NOMO-1 treated with DMSO at 0.1 percent for 48 hours (cell line): ENCODE measurements around the gene C1orf105.
A peak's percentile ranks its signal among the peaks of the same experiment; 100 is the strongest.
"Not testable (repeated sequence)": the region's sequence is repeated elsewhere in the genome, so short reads cannot be mapped to it uniquely, and the experiment has no call there.

Experiments used
- DNase-seq: peaks from one replicate; lab custom pipeline; 2025; ENCODE audit not compliant: unreplicated experiment; lab: John Stamatoyannopoulos, UW

The C1orf105 gene, protein sequence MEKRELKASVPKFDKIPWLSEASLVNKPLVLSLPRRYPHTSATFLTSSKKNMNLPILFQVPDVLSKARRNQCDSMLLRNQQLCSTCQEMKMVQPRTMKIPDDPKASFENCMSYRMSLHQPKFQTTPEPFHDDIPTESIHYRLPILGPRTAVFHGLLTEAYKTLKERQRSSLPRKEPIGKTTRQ

DNA sequence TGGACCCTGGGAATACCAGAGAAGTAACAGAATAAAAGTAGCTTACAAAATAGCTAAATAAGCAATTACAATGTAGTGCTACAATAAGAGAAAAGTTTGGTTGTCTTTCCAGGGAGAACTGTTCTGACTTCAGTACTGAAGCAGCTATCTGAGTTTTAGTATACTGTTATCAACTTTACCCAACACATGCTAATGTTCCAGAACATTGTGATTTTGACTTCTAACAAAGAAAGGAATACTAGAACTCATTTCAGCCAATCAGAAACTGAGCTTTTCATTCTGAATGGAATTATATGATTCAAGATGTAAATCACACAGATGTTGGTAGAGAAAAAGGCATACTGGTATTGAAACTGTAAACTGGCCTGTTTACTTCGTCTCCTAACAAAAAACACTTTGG, at the start of gene C1orf105:
C1orf105 (plus strand) TSS at position 301 of the 400 bp plus-strand sequence. CDS start 201 bp downstream, outside the sequence.
- DNase-seq, result no peak

GRCh38 chr1:172371646-172372045, 48.8 kb upstream of the C1orf105 start:
- not testable (repeated sequence) for DNase-seq

DNA sequence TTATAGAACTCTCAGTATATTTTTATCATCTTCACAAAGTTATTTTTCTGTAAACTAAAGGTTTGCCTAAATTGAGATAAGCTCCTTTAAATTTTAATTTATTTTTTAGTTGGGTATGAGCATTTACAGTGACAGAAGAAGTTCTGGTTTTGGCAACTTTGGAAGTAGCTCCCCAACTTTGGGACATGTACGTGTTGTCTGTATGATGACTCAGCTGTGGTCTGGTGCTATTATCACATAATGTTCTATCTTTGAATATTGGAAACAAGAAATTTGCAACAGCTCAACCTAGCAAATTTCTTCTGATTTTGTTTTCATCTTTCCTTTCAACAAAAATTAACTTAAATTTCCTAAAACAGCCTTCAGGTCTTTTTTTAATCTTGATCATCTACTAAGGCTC, 46.6 kb upstream of the C1orf105 start:
- peak; percentile 11 for DNase-seq

GRCh38 chr1:172375211-172375631, 45.3 kb upstream of the C1orf105 start:
- no peak for DNase-seq

DNA sequence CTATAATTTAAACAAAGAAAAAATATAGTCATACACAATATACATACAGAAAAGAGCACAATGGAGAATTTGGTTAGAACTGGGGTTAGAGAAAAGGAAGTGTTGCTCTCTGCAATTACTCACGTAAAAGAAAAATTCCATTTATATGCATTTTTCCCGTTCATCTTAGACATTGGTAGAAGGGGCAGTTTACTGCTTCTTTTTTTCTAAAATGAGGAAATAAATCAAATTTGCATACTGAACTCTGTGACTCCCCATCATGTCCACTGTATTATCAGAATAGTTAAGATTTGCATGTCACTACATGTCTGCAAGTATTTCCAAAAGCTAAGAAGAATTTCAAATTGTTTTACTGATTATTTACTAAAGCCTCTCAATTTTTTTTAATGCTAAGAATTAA, 44.1 kb upstream of the C1orf105 start:
- DNase-seq, result peak; percentile 24

DNA sequence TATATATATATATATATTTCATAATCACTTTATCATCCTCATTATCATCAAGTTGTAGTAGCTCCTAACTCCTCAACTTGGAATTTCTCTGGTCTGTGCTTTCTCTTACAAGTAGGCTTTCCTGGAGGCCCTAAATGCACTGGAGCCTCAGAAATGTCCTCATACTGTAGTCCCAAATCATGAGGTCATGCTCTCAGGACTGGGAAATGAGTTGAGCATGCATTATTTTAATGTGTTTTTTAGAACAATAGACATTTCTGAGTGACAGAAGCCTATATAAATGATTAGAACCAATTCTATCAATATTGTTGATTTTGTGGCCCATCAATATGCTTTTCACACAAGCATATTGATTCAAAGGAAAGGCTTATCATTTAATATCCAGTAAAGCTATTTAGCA, 42.9 kb upstream of the C1orf105 start:
- no peak for DNase-seq

DNA sequence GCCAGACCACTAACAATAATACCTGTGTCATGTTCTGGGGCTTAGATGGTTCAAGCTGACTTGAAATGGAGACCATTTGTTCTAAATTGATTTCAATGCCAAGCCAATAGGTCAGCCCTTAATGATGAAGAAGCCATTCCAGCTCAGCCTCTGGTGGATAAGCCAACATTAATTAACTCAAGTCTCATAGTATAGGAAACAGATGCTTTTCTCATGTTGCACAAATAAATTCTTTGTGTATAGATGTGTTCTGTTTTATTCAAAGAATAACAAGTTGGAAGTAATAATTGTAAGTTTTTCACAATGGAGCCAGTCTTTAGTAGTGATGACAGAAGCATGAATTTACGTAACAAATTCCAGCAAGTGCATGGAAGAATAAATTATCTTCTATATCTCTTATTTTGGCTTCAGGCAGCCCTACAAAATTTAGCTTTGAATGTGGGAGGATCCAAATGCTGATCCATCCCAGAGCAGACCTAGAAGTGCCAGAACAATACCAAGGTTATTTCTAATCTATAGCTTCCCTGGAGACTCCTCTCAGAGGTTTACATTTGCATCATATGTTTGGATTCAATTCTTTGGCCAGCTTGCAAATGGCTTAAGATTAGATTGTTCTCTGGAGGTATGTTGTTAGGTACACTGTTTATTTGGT, 42.2 kb upstream of the C1orf105 start:
- no peak for DNase-seq

GRCh38 chr1:172380441-172381244, 39.8 kb upstream of the C1orf105 start:
- DNase-seq, result no peak

DNA sequence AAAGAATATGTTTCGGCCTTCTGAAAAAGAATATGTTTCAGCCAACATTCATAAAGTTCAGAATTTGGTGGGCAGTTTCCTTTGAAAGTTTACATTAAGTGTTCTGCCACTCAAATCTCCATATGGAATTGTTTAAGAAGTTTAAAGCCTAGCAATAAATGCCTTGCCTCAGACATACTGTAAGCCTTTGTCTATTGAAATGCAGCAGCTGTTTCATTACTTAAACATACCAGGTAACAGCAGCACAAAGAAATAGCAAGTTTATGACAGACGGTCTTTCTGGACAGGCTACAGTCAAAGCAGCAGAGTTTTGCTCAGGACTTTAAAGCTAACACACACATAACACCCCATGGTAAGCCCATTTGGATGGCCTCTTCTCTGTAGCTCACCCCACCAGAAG, 38.5 kb upstream of the C1orf105 start:
- no peak for DNase-seq

DNA sequence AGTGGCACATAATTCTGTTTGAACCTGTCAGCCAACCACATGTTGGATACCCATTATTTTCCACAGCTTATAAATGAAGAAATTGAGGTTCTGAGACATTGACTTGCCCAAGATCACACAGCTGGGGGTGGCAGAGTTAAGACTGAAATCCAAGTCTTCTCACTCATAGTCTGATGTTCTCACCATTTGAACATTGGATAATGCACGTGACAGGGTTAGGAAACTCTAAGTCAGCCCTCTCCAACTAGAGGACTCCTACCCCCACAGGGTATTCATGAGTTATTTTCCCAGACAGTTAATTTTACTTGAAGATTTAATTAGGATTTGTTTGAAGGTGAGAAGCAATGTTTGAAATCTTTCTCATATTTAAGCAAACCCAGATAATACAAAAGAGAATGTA, 38.1 kb upstream of the C1orf105 start:
- no peak for DNase-seq

DNA sequence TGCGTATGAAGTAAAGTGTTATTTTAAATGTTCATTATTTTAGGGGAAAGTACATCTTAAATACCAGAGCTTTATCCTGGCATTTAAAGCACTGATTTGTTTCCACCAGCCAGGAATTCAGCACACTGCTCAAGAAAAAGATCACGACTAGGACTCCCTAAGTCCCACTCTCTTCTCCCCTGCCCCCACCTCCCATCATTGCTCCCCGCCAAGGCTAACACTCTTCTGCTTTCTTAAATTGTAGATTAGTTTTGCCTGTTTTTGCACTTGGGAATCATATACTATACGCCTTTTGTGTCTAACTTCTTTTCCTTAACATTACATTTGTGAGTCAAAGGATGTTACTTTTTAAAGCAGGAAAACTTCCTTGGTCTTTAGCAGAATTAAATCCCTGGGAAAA, 37.5 kb upstream of the C1orf105 start:
- no peak for DNase-seq

DNA sequence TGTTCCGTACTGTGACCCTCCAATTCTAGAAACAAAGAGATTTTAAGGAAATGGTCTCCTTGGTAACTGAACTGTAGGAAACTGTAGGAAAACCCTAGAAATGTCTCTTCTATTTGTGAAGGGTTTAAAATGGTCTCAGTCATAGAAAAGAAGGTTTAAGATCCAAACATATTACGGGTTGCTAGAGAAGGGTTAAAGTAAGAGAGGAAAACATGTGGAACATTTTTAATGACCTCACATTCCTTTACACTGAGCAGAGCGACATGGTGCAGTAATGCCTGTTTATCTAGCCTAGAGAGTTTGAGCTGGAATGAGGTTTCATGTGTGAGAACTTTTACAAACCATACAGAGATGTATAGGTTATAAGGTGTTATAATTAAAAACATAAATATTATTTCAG, 36.9 kb upstream of the C1orf105 start:
- DNase-seq, result no peak

DNA sequence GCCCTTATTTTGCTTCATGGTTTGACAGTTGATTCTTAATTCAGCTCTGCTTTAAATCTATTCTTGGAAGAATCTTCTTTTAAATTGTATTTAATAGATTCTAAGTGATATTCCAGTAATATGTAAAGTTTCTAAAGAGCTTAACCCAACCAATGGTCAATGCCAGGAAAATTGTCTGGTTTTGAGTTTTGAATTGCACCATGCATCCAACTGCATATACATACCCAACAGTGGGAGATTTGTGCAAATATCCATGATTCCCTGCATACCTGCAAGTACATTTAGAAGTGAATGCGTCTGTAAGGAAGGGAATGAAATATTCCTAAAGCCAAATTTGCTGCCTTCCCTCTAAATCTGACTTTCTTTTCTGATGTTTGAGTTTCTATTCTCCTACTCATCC, 35.8 kb upstream of the C1orf105 start:
- no peak for DNase-seq

DNA sequence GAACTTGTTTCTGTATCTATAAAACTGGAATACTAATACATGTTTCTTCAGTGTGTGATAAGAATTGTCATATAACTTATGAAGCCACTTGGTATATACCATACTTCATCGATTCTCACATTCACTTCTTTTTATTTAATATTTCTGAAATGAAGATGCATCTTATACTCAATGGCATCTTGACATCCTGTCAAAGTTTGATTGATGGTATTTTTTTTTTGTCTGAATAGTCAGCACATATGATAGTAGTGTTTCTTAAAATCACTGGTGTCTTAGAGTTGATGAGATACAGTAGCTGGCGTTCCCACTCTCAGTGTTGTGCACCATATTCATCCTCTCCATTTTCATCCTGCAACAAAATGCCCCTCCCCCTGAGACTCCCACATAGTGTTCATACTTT, 34.4 kb upstream of the C1orf105 start:
- DNase-seq, result no peak

- DNase-seq, result no peak
Measured at GRCh38 chr1:172388490-172388889, 32.0 kb upstream of the C1orf105 start.

DNA sequence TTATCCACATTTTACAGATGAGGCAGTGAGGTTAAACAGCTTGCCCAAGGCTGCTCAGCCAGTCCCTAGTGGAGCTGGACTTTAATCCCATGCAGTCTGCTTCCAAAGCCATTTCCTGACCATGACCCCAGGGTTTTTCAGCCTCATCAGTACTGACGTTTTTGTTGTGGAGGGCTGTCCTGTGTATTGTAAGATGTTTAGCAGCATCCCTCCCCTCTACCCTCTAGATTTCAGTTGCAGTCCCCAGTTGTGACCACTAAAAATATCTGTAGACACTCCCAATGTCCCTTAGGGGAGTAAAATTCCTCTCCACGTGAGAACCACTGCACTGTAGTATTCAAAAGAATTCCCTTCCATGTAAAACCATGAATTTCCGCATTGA, 30.2 kb upstream of the C1orf105 start:
- DNase-seq, result no peak

GRCh38 chr1:172390683-172391551, 29.6 kb upstream of the C1orf105 start:
- no peak for DNase-seq

- DNase-seq, result no peak
Measured at GRCh38 chr1:172391976-172392375, 28.5 kb upstream of the C1orf105 start.

GRCh38 chr1:172393354-172393753, 27.1 kb upstream of the C1orf105 start:
- DNase-seq, result no peak

DNA sequence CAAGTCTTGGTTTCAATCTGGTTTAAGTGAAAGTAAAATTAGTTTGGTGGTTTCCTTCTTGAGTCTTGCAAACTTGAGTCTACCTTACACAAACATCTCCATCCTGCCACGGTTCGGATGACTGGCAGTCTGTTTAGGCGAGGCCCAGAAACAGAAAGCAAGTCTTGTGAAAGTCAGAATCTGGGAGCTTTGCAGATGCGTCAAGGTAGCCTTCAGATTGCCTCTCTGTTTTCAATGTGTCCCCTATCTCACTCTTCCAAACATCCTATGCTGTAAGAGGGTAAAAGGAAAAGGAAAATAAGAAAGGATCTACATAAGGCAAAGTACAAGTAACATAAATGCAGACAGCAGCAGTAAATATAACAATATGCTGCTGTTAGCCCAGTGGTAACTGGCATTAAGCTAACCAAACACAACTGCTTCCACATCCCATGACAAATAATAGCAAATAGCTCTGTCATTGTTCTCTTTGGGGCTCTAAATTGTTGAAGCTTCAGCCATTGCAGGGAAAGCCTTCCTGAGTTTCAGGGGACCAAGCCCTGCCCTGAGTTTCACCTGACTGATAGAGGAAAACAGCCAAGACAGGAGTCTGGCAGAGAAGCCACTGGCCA, 26.2 kb upstream of the C1orf105 start:
- no peak for DNase-seq

DNA sequence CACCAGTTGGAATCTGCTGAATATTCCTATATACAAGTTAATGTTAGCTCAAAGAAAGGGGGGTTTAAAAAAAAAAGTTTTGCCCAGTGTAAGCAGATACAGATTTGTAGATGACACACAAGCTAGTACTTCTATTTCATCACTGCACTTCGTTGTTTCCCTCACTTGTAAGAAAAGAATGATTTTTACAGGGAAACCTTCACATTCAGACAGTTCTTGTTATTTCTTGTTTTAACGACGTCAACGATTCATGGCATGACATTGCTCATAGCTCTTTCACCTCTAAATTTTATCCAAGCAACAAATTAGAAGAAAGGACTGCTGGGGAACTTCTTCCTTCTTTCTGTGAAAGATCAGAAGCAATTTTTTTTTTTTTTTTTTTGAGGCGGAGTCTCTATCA, 25.7 kb upstream of the C1orf105 start:
- DNase-seq, result no peak
